ENCODE measurements around the gene UCN2. TPM values are rescaled to one million over a fixed set of nuclear protein-coding genes. Genes with fewer than 3 reads are reported as not detected.
"Not testable (repeated sequence)": the region's sequence is repeated elsewhere in the genome, so short reads cannot be mapped to it uniquely, and the experiment has no call there.

Gene UCN2
- total and polyA plus RNA-seq, 4 donors = 0.07 to 0.18 (median 0.16) TPM; not detected in 1

DNA sequence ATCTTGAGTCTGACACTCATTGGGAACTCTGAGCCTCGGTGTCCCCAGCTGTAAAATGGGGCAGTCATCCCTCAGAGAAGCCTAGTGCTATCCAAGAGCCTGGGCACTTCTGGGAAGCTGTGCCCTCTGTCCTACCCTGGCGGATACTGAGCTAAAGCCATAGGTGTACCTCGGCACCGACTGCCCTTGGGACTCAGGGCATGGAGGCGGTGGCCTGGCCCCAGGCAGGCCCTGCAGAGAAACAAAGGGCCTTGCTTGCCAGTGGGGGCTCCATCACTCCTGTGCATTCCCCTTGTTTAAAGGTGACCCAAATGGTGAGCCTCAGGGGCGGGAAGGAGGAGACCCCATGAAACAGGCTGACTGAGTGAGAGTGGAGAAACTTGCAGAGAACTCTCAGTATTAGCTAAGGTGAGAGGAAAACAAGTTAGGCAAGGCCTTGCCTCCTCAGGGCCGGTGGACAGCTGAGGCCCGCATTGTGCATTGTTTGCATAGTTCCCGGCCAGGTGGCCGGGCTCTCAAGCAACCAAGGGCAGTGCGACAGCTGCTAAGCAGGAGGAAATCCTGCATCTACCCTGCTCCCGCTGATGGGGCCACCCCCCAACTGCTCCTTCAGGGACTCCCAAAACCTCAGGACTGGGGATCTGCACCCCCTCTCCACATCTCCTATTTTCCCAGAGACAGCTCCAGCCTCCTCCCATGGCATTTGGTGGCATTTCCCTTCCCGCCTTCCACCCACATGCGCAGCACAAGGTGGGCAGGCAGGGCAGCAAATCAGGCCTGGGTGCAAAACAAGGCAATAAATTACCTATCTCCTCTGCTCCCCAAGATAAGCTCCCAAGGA, 11.2 kb downstream of the UCN2 start:
- ATAC-seq (ENCODE audit: insufficient read depth, low FRiP score) = no peak
- Histone ChIP-seq H3K36me3 (ENCODE audit: control insufficient read depth in 4 of 4, insufficient read depth in 4 of 4, low read length in 4 of 4) (peaks cover 0 to 1% (median under 1%) of the 10 kb centered on the region in 4 donors), H3K27ac (ENCODE audit: low read depth in 1 of 2, low read length in 1 of 2) (peak overlapping the region in 1 of 2 donors; percentile 8), H3K27me3 (ENCODE audit: control insufficient read depth in 3 of 3, insufficient read depth in 3 of 3, low read length in 2 of 3) (no peaks in the 10 kb centered on the region), H3K4me1 (ENCODE audit: control insufficient read depth in 5 of 5, insufficient read depth in 5 of 5, low read length in 5 of 5) (peaks cover 0 to 10% (median 6%) of the 10 kb centered on the region in 5 donors), H3K9ac (ENCODE audit: insufficient read depth in 1 of 2, low read length in 2 of 2) (no peak overlapping the region), H3K9me3 (ENCODE audit: control insufficient read depth in 4 of 4, insufficient read depth in 3 of 4, low read length in 3 of 4) (no peaks in the 10 kb centered on the region), H3K4me3 (no peak overlapping the region)
- WGBS, 2 donors = 77 to 81% methylated on average over 14 of the region's 14 CpGs
- TF ChIP-seq, protein P1, sequence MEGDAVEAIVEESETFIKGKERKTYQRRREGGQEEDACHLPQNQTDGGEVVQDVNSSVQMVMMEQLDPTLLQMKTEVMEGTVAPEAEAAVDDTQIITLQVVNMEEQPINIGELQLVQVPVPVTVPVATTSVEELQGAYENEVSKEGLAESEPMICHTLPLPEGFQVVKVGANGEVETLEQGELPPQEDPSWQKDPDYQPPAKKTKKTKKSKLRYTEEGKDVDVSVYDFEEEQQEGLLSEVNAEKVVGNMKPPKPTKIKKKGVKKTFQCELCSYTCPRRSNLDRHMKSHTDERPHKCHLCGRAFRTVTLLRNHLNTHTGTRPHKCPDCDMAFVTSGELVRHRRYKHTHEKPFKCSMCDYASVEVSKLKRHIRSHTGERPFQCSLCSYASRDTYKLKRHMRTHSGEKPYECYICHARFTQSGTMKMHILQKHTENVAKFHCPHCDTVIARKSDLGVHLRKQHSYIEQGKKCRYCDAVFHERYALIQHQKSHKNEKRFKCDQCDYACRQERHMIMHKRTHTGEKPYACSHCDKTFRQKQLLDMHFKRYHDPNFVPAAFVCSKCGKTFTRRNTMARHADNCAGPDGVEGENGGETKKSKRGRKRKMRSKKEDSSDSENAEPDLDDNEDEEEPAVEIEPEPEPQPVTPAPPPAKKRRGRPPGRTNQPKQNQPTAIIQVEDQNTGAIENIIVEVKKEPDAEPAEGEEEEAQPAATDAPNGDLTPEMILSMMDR (IDR thresholded peaks at IDR 0.05; ENCODE audit: control extremely low read depth, extremely low read depth) = no peak
- DNase-seq = peak; percentile 31 to 48 (median 36)

DNA sequence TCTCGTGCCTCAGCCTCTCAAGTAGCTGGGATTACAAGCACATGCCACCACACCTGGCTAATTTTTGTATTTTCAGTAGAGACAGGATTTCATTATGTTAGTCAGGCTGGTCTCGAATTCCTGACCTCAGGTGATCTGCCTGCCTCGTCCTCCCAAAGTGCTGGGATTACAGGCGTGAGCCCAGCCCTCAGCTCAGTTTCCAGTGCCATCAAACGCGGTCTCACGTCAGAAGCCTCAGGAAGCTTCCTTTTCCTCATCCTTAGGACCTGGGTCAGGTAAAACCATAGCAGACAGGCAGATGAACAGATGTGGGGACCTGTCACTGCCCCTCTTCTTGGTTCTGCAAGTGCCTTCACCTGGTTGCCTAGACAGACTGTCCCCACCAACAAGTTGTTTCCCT, 11.9 kb downstream of the UCN2 start:
- H3K27ac ChIP-seq (ENCODE audit: low read depth in 1 of 2, low read length in 1 of 2); H3K4me3 ChIP-seq; H3K4me1 ChIP-seq (ENCODE audit: control insufficient read depth in 5 of 5, insufficient read depth in 5 of 5, low read length in 5 of 5); H3K9ac ChIP-seq (ENCODE audit: insufficient read depth in 1 of 2, low read length in 2 of 2); DNase-seq; H3K36me3 ChIP-seq (ENCODE audit: control insufficient read depth in 4 of 4, insufficient read depth in 4 of 4, low read length in 4 of 4); H3K27me3 ChIP-seq (ENCODE audit: control insufficient read depth in 3 of 3, insufficient read depth in 3 of 3, low read length in 2 of 3); H3K9me3 ChIP-seq (ENCODE audit: control insufficient read depth in 4 of 4, insufficient read depth in 3 of 4, low read length in 3 of 4); ATAC-seq (ENCODE audit: insufficient read depth, low FRiP score): not testable (repeated sequence)
- WGBS, 2 donors = 87 to 96% methylated on average over 7 of the region's 7 CpGs

DNA sequence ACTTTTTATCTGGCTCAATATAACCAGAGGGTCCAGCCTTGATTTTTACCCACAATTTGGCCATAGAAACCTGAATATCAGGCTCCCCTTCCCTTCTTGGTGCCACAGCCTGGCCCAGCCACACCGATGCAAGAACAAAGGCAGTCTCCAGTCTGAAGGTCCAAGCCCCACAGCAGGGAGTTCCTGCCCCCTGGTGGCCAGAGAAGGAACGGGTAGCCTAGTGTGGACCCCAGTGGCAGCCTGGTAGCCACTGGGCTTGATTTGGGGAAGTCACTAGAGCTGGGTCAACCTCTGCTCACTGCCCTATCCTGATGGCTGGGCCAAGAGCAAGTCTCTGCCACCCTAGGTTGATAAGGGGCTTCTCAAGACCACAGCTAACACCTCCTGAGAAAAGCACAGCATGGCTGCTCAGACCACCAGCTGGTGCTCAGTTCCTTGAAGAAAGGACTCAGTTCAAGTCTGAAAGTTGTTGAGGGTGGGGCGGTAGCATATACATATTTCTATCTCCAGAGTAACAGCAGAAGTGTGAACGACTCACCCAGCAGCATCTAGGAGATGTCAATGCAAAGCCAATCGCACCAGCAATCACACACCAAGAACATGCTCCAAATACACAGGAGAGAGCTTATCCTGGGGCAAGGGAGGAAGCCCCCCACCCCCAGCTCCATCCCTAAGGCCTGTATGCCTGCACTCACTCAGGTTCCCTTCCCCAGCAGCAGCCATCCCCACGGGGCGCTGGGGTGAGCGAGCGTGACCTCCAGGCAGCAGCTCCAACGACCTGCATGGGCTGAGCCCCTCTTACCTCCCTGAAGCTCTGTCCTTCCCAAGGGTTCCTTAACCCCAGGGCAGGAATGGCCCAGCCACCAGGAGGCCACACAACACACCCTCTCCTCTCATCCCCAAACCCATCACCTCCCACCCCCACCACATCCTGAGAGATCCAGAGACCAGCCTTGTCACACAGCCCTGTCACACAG, 14.6 kb downstream of the UCN2 start:
- no peak overlapping the region for H3K9ac ChIP-seq (ENCODE audit: insufficient read depth in 1 of 2, low read length in 2 of 2)
- peak; percentile 86 for ATAC-seq (ENCODE audit: insufficient read depth, low FRiP score)

More for the DNA sequence above, 14.6 kb downstream of the UCN2 start:
- Histone ChIP-seq H3K36me3 (ENCODE audit: control insufficient read depth in 4 of 4, insufficient read depth in 4 of 4, low read length in 4 of 4) (peaks cover 0 to 3% (median under 1%) of the 10 kb centered on the region in 4 donors), H3K9me3 (ENCODE audit: control insufficient read depth in 4 of 4, insufficient read depth in 3 of 4, low read length in 3 of 4) (no peaks in the 10 kb centered on the region), H3K27me3 (ENCODE audit: control insufficient read depth in 3 of 3, insufficient read depth in 3 of 3, low read length in 2 of 3) (no peaks in the 10 kb centered on the region), H3K4me3 (no peak overlapping the region), H3K27ac (ENCODE audit: low read depth in 1 of 2, low read length in 1 of 2) (no peak overlapping the region), H3K4me1 (ENCODE audit: control insufficient read depth in 5 of 5, insufficient read depth in 5 of 5, low read length in 5 of 5) (peaks cover 0 to 7% (median 0%) of the 10 kb centered on the region in 5 donors)
- peak; percentile 79 to 81 (median 81) for DNase-seq
- TF ChIP-seq, protein P1 (IDR thresholded peaks at IDR 0.05; ENCODE audit: control extremely low read depth, extremely low read depth) = peak; percentile 93
- 70 to 74% methylated on average over 10 of the region's 10 CpGs for WGBS, 2 donors

Data from lung (tissue), 12 donors.